ENCODE data around the gene AOPEP.

- TF ChIP-seq, protein P1, sequence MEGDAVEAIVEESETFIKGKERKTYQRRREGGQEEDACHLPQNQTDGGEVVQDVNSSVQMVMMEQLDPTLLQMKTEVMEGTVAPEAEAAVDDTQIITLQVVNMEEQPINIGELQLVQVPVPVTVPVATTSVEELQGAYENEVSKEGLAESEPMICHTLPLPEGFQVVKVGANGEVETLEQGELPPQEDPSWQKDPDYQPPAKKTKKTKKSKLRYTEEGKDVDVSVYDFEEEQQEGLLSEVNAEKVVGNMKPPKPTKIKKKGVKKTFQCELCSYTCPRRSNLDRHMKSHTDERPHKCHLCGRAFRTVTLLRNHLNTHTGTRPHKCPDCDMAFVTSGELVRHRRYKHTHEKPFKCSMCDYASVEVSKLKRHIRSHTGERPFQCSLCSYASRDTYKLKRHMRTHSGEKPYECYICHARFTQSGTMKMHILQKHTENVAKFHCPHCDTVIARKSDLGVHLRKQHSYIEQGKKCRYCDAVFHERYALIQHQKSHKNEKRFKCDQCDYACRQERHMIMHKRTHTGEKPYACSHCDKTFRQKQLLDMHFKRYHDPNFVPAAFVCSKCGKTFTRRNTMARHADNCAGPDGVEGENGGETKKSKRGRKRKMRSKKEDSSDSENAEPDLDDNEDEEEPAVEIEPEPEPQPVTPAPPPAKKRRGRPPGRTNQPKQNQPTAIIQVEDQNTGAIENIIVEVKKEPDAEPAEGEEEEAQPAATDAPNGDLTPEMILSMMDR (IDR thresholded peaks at IDR 0.05) = no peak
- no peak for TF ChIP-seq EP300 (IDR thresholded peaks at IDR 0.05)
- no peak for TF ChIP-seq POLR2A (IDR thresholded peaks at IDR 0.05; ENCODE audit: low read depth)
Measured at GRCh38 chr9:94872891-94873511, 146.5 kb downstream of the AOPEP start.

Measured in esophagus muscularis mucosa (tissue), 4 donors.